Neural progenitor cell (in vitro differentiated cells): ENCODE measurements around the gene C8B. TPM values are rescaled to one million over a fixed set of nuclear protein-coding genes. Genes with fewer than 3 reads are reported as not detected.

ENCODE experiments used
- DNase-seq: peaks from one replicate; pipeline ENCODE4 v3.0.0-alpha.2; 2016; ENCODE audit warnings: low spot score
- H2AFZ ChIP-seq: fragments of 200-600 bp; sonication (generic); replicated peaks from 2 replicates; pipeline ENCODE4 v1.6.1; 2016; ENCODE audit warnings: antibody characterized with exemption
- H3F3A ChIP-seq: fragments of 200-600 bp; sonication (generic); 2 replicates; pipeline ENCODE4 v1.6.1; 2016; ENCODE audit warnings: antibody characterized with exemption, low read depth
- H3K27ac ChIP-seq: fragments of 200-600 bp; sonication (generic); 2 replicates; pipeline ENCODE4 v1.5.1; 2016; ENCODE audit warnings: mild to moderate bottlenecking
- H3K27me3 ChIP-seq: fragments of 200-600 bp; sonication (generic); 2 replicates; pipeline ENCODE4 v1.6.1; 2016; ENCODE audit warnings: mild to moderate bottlenecking, moderate library complexity
- H3K36me3 ChIP-seq: fragments of 200-600 bp; sonication (generic); 2 replicates; pipeline ENCODE4 v1.5.1; 2016
- H3K4me1 ChIP-seq: fragments of 200-600 bp; sonication (generic); 2 replicates; pipeline ENCODE4 v1.6.1; 2016; ENCODE audit warnings: mixed run types
- H3K4me2 ChIP-seq: fragments of 200-600 bp; sonication (generic); 2 replicates; pipeline ENCODE4 v1.6.1; 2016
- H3K4me3 ChIP-seq: fragments of 200-600 bp; sonication (generic); 2 replicates; pipeline ENCODE4 v1.5.1; 2016
- H3K79me2 ChIP-seq: fragments of 200-600 bp; sonication (generic); 2 replicates; pipeline ENCODE4 v1.6.1; 2016; ENCODE audit warnings: low read depth
- H3K9ac ChIP-seq: fragments of 200-600 bp; sonication (generic); 2 replicates; pipeline ENCODE4 v1.6.1; 2016
- H3K9me3 ChIP-seq: fragments of 200-600 bp; sonication (generic); 2 replicates; pipeline ENCODE4 v1.5.1; 2016; ENCODE audit warnings: low read depth
- H4K20me1 ChIP-seq: fragments of 200-600 bp; sonication (generic); 2 replicates; pipeline ENCODE4 v1.6.1; 2016; ENCODE audit warnings: low read depth
- H3K27ac Mint-ChIP-seq: 3 replicates; pipeline ENCODE4 v1.8.0; 2021; ENCODE audit warnings: mixed read lengths
- H3K27me3 Mint-ChIP-seq: 2 replicates; pipeline ENCODE4 v1.8.0; 2022; ENCODE audit warnings: low read depth, mild to moderate bottlenecking, inconsistent platforms, moderate library complexity, mixed read lengths; ENCODE audit not compliant: insufficient read depth
- H3K36me3 Mint-ChIP-seq: 3 replicates; pipeline ENCODE4 v1.8.0; 2021; ENCODE audit warnings: mixed read lengths
- H3K4me1 Mint-ChIP-seq: 3 replicates; pipeline ENCODE4 v1.8.0; 2021; ENCODE audit warnings: mixed read lengths
- H3K4me3 Mint-ChIP-seq: 3 replicates; pipeline ENCODE4 v1.8.0; 2021; ENCODE audit warnings: mild to moderate bottlenecking, moderate library complexity, mixed read lengths
- H3K9me3 Mint-ChIP-seq: 3 replicates; pipeline ENCODE4 v1.8.0; 2020; ENCODE audit warnings: mixed read lengths
- CTCF ChIP-seq: fragments of 200-600 bp; sonication (generic); IDR thresholded peaks from 2 replicates; pipeline ENCODE4 v1.5.1; 2017; ENCODE audit warnings: antibody characterized with exemption, mild to moderate bottlenecking
- EZH2 ChIP-seq: fragments of 200-600 bp; sonication (generic); IDR thresholded peaks from 2 replicates; pipeline ENCODE4 v1.6.1; 2017; ENCODE audit warnings: antibody characterized with exemption, mild to moderate bottlenecking, moderate library complexity
- EZH2phosphoT487 ChIP-seq: fragments of 200-600 bp; sonication (generic); IDR thresholded peaks from 2 replicates; pipeline ENCODE4 v1.6.1; 2017; ENCODE audit warnings: antibody characterized with exemption
- total RNA-seq: library from RNA; depleted of rRNA; stranded (reverse); fragments of >200 nt; gene quantifications from 2 replicates; pipeline ENCODE4 v1.2.3, GENCODE V29; 2015; ENCODE audit warnings: low replicate concordance

C8B gene
- total RNA-seq, 1 donor from 2014 or later = not detected

DNA sequence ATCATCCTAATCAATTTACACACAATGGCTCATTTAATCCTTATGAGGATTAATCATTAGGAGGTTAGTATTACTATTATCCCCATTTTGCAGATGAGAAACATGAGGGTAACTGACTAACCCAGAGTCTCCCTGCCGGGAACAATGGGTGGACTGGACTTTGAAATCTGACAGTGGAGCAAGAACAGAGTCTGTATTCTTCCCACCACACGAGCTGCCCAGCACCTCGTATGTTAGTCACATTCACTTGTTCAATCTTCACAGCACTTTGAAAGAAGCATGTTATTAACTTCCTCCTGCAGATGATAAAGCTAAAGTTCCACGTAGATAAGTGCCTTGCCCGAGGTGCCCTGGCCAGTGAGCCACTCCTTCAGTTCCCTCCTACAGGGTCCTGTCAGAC is 12.4 kb downstream of the C8B start:
- Histone ChIP-seq H3F3A (no peaks in the 10 kb centered on the region), H3K4me3 (no peak overlapping the region), H4K20me1 (no peaks in the 10 kb centered on the region), H3K27ac (no peak overlapping the region), H2AFZ (no peak overlapping the region), H3K4me2 (no peak overlapping the region), H3K9ac (no peak overlapping the region), H3K27me3 (peaks cover 24% of the 10 kb centered on the region), H3K4me1 (peaks cover under 1% of the 10 kb centered on the region), H3K79me2 (no peaks in the 10 kb centered on the region), H3K9me3 (no peaks in the 10 kb centered on the region), H3K36me3 (no peaks in the 10 kb centered on the region)
- H3K4me3 Mint-ChIP-seq = no peak overlapping the region
- TF ChIP-seq EZH2 (no peak), CTCF (no peak), EZH2phosphoT487 (no peak)
- DNase-seq = no peak
- peaks cover 2% of the 10 kb centered on the region for H3K27me3 Mint-ChIP-seq
- no peak overlapping the region for H3K27ac Mint-ChIP-seq
- no peaks in the 10 kb centered on the region for H3K36me3 Mint-ChIP-seq
- H3K4me1 Mint-ChIP-seq = no peaks in the 10 kb centered on the region
- no peaks in the 10 kb centered on the region for H3K9me3 Mint-ChIP-seq

GRCh38 chr1:56952501-56952900 is 13.3 kb downstream of the C8B start:
- no peak for DNase-seq
- H4K20me1 ChIP-seq = no peaks in the 10 kb centered on the region
- no peak overlapping the region for H3K27ac ChIP-seq
- H2AFZ ChIP-seq = no peak overlapping the region
- H3K36me3 Mint-ChIP-seq = no peaks in the 10 kb centered on the region
- H3K4me3 ChIP-seq = no peak overlapping the region
- no peak overlapping the region for H3K4me3 Mint-ChIP-seq
- no peak overlapping the region for H3K4me2 ChIP-seq
- no peak overlapping the region for H3K9ac ChIP-seq
- no peaks in the 10 kb centered on the region for H3K4me1 Mint-ChIP-seq
- no peak for TF ChIP-seq EZH2phosphoT487
- no peak for TF ChIP-seq CTCF
- no peak for TF ChIP-seq EZH2
- peaks cover 18% of the 10 kb centered on the region for H3K27me3 ChIP-seq
- peaks cover 2% of the 10 kb centered on the region for H3K27me3 Mint-ChIP-seq
- no peaks in the 10 kb centered on the region for H3K36me3 ChIP-seq
- H3K4me1 ChIP-seq = no peaks in the 10 kb centered on the region
- H3K9me3 ChIP-seq = no peaks in the 10 kb centered on the region
- no peaks in the 10 kb centered on the region for H3F3A ChIP-seq
- no peaks in the 10 kb centered on the region for H3K9me3 Mint-ChIP-seq
- H3K27ac Mint-ChIP-seq = no peak overlapping the region
- no peaks in the 10 kb centered on the region for H3K79me2 ChIP-seq

- H3K9me3 ChIP-seq = no peaks in the 10 kb centered on the region
- no peaks in the 10 kb centered on the region for H3F3A ChIP-seq
- no peaks in the 10 kb centered on the region for H3K4me1 ChIP-seq
- Mint-ChIP-seq H3K4me1 (no peaks in the 10 kb centered on the region), H3K4me3 (no peak overlapping the region), H3K27ac (no peak overlapping the region), H3K9me3 (no peaks in the 10 kb centered on the region), H3K27me3 (peaks cover 2% of the 10 kb centered on the region), H3K36me3 (no peaks in the 10 kb centered on the region)
- no peaks in the 10 kb centered on the region for H4K20me1 ChIP-seq
- no peak for TF ChIP-seq EZH2phosphoT487
- no peak for TF ChIP-seq CTCF
- TF ChIP-seq EZH2 = no peak
- DNase-seq = no peak
- no peaks in the 10 kb centered on the region for H3K27me3 ChIP-seq
- H3K4me2 ChIP-seq = no peak overlapping the region
- H3K27ac ChIP-seq = no peak overlapping the region
- H2AFZ ChIP-seq = no peak overlapping the region
- no peaks in the 10 kb centered on the region for H3K79me2 ChIP-seq
- H3K9ac ChIP-seq = no peak overlapping the region
- H3K4me3 ChIP-seq = no peak overlapping the region
- no peaks in the 10 kb centered on the region for H3K36me3 ChIP-seq
These were observed 17.3 kb downstream of the C8B start for GRCh38 chr1:56948403-56949023.
